Activated T-helper 1 cell treated with anti-CD3 and anti-CD28 coated beads, Interleukin-2, amount 50 U/mL, for 16 hours (primary cell): ENCODE data around the gene BCKDHB.
"Not testable (repeated sequence)": the region's sequence is repeated elsewhere in the genome, so short reads cannot be mapped to it uniquely, and the experiment has no call there.

Source experiments
- DNase-seq, 2 donors: peaks; one replicate each; pipeline ENCODE4 v3.0.0-alpha.2; 2020; ENCODE audit warnings: low read depth in 1 of 2, low spot score in 1 of 2

BCKDHB gene

GRCh38 chr6:80106418-80107235 lies at the start of gene BCKDHB:
TSS of gene BCKDHB (plus strand) at chr6:80106671. CDS start at chr6:80106694, 23 bp downstream.
- DNase-seq: peak; percentile 92 to 94

- no peak for DNase-seq
Measured at GRCh38 chr6:80060774-80061173, 45.7 kb upstream of the BCKDHB start.

GRCh38 chr6:80068146-80068545 lies 38.3 kb upstream of the BCKDHB start:
- not testable (repeated sequence) for DNase-seq

GRCh38 chr6:80070431-80070830 lies 36.0 kb upstream of the BCKDHB start:
- DNase-seq: not testable (repeated sequence)

- no peak for DNase-seq
Measured at GRCh38 chr6:80077067-80077466, 29.4 kb upstream of the BCKDHB start.

GRCh38 chr6:80088637-80089036 lies 17.8 kb upstream of the BCKDHB start:
- no peak for DNase-seq

DNA sequence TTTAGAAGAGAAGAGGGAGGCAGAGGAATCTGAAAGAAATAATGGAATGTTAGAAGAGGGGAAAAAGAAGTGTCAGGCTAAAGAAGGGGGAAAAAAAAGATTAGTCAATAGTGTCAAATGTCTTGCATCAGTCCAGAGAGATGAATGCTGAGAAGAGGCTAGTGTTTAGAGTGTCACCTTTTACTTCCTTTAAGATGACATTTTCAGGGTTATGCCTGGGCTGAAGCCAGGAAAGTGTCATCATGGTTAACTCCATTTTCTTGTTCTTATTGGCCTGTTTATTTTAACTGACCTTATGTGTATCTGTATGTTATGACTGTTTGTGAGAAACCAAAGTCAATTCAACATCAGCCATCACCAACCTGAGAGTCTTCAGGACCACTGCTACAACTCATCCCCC lies 15.0 kb upstream of the BCKDHB start:
- DNase-seq: no peak

DNA sequence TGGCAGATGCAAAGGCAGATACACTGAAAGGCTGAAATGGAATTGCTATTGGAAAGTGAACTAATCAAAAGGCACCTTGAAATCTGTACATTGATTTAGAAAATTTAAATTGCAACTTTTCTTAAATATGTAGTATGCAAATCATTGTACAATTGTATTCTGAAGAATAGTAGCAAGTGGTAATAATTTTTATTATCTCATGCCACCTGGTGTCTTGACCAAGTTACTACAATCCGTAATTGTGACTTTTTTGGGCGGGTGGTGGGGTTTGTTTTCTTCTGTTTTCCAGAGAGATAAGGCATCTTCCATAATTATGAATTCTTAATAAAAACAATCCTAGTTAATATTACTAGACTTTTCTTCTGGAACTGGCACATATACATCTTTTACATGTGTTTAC lies 12.5 kb upstream of the BCKDHB start:
- no peak for DNase-seq

DNA sequence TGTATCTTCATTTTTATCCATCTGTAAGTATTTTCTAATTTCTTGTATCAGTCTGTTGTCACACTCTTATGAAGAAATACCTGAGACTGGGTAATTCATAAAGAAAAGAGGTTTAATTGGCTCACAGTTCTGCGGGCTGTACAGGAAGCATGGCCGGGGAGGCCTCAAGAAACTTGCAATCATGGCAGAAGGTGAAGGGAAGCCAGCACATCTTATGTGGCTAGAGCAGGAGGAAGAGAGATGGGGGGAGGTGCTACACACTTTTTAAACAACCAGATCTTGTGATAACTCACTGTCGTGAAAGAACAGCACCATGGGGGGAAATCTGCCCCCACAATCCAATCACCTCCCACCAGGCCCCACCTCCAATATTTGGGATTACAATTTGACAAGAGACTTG lies 10.9 kb upstream of the BCKDHB start:
- no peak for DNase-seq

DNA sequence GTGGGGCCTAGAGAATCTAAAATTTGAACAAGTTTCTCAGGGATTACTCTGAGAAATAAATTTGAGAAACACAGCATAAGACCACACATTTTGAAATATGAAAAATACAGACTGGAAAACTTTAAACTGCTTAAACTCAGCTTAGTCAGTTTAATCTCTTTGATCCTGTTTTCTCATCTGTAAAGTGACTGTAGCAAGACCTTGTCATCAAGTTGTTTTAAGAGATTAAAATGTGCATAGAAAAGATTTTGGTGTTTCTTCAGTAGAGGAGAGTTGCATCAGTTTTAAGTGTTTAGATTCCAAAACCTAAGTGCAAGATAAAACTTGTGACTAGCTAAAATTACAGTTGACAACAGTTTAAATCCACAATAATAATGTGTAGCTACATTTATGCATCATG lies 8.1 kb upstream of the BCKDHB start:
- no peak for DNase-seq

DNA sequence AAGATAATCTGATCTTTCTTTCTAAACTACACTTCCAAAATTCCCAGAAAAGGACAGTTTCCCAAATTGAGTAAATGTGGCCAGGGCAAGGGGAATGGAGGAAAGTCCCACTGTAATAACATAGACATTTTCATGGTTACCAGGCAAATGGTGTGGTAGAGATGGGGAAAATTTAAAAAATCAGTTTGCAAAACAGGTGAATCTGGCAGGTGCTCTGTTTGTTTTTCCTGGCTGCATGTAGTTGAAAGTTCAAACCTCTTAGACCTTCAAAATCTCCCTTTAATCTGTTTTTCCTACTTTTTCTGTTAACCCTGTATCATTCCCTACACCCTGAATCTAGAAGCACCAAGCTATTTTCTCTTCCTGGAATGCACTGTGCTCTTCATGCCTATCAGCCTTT lies 2.0 kb upstream of the BCKDHB start:
- no peak for DNase-seq

GRCh38 chr6:80105972-80106417 lies 476 bp upstream of the BCKDHB start:
- DNase-seq: no peak

GRCh38 chr6:80122576-80122975 lies 16.1 kb downstream of the BCKDHB start:
- not testable (repeated sequence) for DNase-seq

DNA sequence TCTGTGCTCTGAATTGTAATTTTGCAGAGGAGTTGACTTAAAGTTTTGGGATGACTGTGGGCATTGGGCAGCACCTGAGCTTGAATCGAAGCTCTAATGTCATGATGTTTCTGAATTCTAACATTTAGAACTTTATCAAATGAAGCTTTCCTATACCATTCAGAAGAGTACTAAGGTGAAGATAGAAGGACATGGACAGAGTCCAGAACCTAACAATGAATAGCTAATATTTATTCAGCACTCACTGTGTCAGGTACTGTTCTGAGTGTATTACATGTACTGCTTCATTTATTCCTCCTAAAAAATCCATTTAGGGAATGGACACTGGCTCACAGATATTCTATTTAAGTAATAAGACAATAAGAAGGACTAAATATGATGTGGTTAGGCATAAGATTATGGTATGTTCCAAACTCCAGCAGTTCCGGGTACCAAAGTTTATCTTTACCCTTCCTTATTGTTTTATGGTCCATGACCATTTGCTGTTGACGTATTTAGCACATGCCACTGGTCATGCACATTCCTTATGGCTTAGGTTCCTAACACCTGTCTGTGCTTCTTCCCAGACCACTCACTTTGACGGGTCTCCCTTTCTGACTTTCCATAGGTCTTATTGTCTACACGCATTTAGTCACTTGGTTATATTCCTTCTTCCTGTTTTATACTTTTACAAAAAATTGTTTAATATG lies 20.3 kb downstream of the BCKDHB start:
- no peak for DNase-seq

GRCh38 chr6:80129485-80129884 lies 23.0 kb downstream of the BCKDHB start:
- no peak for DNase-seq

- DNase-seq: peak in 1 of 2 donors; percentile 1
Measured at GRCh38 chr6:80133020-80133419, 26.5 kb downstream of the BCKDHB start.

DNA sequence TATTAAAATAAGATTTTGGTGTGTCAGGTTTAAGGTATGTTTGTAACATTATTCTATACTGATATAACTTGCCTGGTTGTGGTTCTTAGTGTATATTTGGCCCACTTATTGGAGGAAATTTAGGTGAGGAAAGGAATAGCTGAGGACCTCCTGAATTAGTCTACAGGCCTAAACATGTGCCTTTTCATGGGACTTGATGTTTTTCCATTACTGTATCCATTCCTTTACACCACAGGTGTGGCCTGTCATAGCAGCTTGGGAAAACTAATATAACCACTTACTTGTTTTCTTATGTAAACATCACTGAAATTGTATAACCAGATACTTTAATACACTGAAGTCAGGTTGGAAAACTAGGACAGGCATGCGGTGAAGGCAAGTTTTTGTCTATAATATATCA lies 27.6 kb downstream of the BCKDHB start:
- no peak for DNase-seq

DNA sequence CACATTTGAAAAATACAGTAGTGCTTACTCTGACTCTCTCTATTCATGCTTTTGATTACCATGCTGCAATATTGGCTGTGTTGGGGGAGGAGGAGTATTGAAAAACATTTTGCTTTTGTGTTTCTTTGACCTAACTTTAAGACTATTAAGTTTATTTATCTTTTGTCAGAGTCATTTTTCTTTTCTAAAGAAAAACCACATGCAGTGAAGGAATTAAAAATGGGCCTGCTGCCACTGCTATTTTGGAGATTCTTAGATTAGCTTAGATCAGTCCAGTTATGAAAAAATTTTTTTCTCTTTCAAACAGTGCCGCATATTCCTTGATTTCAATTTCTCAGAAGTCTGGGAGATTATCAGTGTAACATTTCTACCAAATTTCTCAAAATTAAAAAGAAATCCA lies 36.1 kb downstream of the BCKDHB start:
- DNase-seq: no peak

DNA sequence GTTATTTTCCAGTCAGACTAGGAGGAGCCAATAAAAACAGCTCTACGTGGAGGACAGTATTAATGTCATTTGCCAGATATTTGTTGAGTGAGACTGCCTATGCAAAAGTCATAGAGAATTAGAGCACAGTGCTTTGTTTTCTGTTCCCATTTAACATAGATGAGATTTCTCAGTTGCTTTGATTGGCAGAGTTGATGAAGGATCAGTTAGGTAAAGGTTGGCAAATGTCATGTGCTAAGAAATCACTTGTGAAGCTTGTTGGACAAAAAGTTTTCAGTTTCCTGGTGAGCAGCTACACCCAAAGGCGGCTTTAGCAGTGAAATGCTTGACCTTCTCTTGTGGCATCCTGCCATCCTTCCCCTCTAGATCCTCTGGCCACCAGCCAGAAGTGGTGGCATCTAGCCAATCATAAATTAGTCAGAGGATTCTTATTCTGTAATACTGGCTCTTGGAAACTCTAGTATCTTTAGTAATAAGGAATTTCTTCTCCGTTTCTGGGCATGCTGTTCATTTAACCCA lies 37.0 kb downstream of the BCKDHB start:
- DNase-seq: no peak

- no peak for DNase-seq
Measured at GRCh38 chr6:80144753-80145315, 38.4 kb downstream of the BCKDHB start.

DNA sequence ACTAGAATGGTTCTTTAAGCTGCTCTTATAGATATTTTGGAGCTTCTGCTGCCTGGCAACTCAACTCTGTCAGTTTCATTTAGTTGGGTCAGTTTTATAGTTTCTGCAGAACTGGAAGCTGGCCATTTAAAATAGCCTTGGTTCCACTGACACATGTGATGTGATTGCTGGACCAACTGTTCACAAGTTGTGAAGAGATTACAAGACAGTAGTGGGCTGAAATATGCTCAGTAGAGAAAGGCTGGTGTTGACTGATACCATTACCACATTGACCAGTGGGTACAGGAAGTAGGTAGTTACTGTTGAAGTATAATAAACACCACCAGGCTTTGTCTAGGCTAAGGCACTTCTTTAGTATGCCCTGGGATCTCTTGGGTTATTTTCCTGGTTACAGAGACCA lies 39.0 kb downstream of the BCKDHB start:
- DNase-seq: no peak

DNA sequence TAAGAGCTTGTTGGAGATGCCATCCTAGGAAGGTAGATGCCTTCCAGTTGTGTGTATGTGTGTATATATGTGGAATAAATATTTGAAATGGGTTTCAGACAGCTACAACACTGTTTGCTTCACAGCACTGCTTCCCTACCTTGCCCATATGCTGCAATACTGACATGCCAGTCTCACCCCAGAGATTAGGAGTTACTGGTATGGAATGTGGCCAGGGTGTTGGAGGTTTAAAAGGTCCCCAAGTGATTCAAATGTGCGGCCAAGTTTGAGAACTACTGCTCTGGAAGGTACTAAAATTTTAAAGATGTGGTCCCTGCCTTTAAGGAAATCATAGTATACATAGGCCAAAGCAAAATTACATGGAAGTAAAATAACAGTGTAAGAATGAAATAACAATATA lies 39.5 kb downstream of the BCKDHB start:
- no peak for DNase-seq
